Activated CD4-positive, alpha-beta memory T cell treated with anti-CD3 and anti-CD28 coated beads, Interleukin-2, amount 10 ng/mL, durations not matched to agents 7 days and 5 days (primary cell): ENCODE results near the gene AGR2. TPM values are rescaled to one million over a fixed set of nuclear protein-coding genes. Genes with fewer than 3 reads are reported as not detected.

Experiments
- CTCF ChIA-PET: fragments of 350-600 bp; sonication (Branson Sonifier 250); formaldehyde crosslinking; loops from one replicate; lab custom pipeline; 2021; ENCODE audit warnings: antibody characterized with exemption, inconsistent platforms; lab: Charles Lee
- POLR2A ChIA-PET: fragments of 350-600 bp; sonication (Branson Sonifier 250); formaldehyde crosslinking; loops from one replicate; lab custom pipeline; 2021; ENCODE audit warnings: antibody characterized with exemption; lab: Charles Lee
- DNase-seq: peaks from one replicate; pipeline ENCODE4 v3.0.0-alpha.2; 2020
- H3K27ac Mint-ChIP-seq: one replicate; pipeline ENCODE4 v1.8.0; 2021; ENCODE audit warnings: mild to moderate bottlenecking, mixed read lengths
- H3K27me3 Mint-ChIP-seq: one replicate; pipeline ENCODE4 v1.8.0; 2021; ENCODE audit warnings: mixed read lengths
- H3K36me3 Mint-ChIP-seq: one replicate; pipeline ENCODE4 v1.8.0; 2021; ENCODE audit warnings: low read depth, mixed read lengths
- H3K4me1 Mint-ChIP-seq: one replicate; pipeline ENCODE4 v1.8.0; 2021; ENCODE audit warnings: mixed read lengths
- H3K4me3 Mint-ChIP-seq: one replicate; pipeline ENCODE4 v1.8.0; 2021; ENCODE audit warnings: mild to moderate bottlenecking, mixed read lengths
- H3K9me3 Mint-ChIP-seq: one replicate; pipeline ENCODE4 v1.8.0; 2021; ENCODE audit warnings: mixed read lengths
- total RNA-seq, 2 experiments: library from RNA; stranded (reverse); gene quantifications; one replicate each; pipeline ENCODE4 v1.2.3, GENCODE V29; 2021

AGR2 gene
- total RNA-seq, 2 experiments from 2014 or later, result not detected

- H3K27ac Mint-ChIP-seq, result no peak overlapping the region
- H3K4me1 Mint-ChIP-seq, result no peaks in the 10 kb centered on the region
- ChIA-PET CTCF (interaction anchor here (1.6 kb wide), 1 partner anchor 33 kb away, joined by 3 read pairs; no protein-coding TSS in a partner anchor), POLR2A (no interaction called here)
- no peaks in the 10 kb centered on the region for H3K36me3 Mint-ChIP-seq
- H3K9me3 Mint-ChIP-seq, result no peaks in the 10 kb centered on the region
- DNase-seq, result no peak
- peaks cover 30% of the 10 kb centered on the region for H3K27me3 Mint-ChIP-seq
- H3K4me3 Mint-ChIP-seq, result no peak overlapping the region
Observed at GRCh38 chr7:16805441-16805840, 642 bp upstream of the AGR2 start.

GRCh38 chr7:16803881-16804673 lies 722 bp downstream of the AGR2 start:
- Mint-ChIP-seq H3K4me1 (no peaks in the 10 kb centered on the region), H3K9me3 (no peaks in the 10 kb centered on the region), H3K36me3 (no peaks in the 10 kb centered on the region), H3K4me3 (no peak overlapping the region), H3K27me3 (peaks cover 25% of the 10 kb centered on the region), H3K27ac (no peak overlapping the region)
- CTCF ChIA-PET, result interaction anchor here (1.6 kb wide), 1 partner anchor 34 kb away, joined by 3 read pairs; no protein-coding TSS in a partner anchor
- DNase-seq, result no peak
- POLR2A ChIA-PET, result no interaction called here

DNA sequence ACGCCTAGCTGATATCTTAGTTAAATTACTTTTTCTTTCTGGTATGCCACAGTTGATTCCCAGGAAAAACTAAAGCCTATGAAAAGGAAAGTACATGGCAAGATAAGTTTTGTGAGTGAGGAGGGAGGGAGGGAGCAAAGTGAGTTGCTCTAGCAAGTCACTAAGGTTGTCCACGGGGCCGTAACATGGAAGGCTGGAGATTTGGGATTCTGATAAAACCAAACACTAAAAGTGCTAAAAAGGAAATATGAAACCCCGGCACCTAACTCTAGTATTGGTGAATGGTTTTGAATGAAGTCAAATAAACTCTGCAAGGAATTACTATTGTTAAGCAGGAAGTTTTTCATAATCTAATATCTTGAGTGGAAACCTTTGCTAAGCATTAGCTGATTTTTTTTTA lies 1.7 kb downstream of the AGR2 start:
- Mint-ChIP-seq H3K27ac (no peak overlapping the region), H3K27me3 (peaks cover 24% of the 10 kb centered on the region), H3K9me3 (no peaks in the 10 kb centered on the region), H3K4me3 (no peak overlapping the region), H3K4me1 (no peaks in the 10 kb centered on the region), H3K36me3 (no peaks in the 10 kb centered on the region)
- POLR2A ChIA-PET, result no interaction called here
- DNase-seq, result no peak
- CTCF ChIA-PET, result interaction anchor here (1.0 kb wide), 2 partner anchors 89 to 117 kb away, joined by 3 to 4 read pairs; no protein-coding TSS in a partner anchor

DNA sequence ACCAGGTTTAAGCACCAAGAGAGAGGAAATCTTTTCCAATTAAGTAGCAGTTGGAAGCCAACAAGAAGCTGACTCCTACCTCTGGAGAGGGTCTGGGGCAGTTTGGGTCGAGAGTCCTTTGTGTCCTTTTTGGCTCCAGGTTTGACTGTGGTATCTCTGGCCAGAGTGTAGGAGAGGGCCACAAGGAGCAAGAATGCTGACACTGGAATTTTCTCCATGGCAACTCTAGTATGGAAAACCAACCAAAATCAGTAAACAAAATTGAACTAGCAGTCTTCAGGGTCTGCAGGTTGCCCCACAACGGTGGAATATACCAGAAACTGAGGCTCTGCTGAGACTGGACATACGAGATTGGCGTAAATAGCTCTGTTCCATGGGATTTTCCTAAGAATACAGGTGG lies 3.2 kb downstream of the AGR2 start:
- ChIA-PET POLR2A (no interaction called here), CTCF (interaction anchor here (0.7 to 2.2 kb wide), 10 partner anchors 9 to 601 kb away, joined by 3 to 22 read pairs (median 4); partner anchors contain the start of gene TSPAN13)
- H3K27me3 Mint-ChIP-seq, result peaks cover 14% of the 10 kb centered on the region
- H3K4me1 Mint-ChIP-seq, result no peaks in the 10 kb centered on the region
- H3K9me3 Mint-ChIP-seq, result no peaks in the 10 kb centered on the region
- H3K4me3 Mint-ChIP-seq, result no peak overlapping the region
- DNase-seq, result no peak
- no peak overlapping the region for H3K27ac Mint-ChIP-seq
- no peaks in the 10 kb centered on the region for H3K36me3 Mint-ChIP-seq

- Mint-ChIP-seq H3K36me3 (no peaks in the 10 kb centered on the region), H3K9me3 (no peaks in the 10 kb centered on the region), H3K27ac (no peak overlapping the region), H3K4me3 (no peak overlapping the region), H3K4me1 (no peaks in the 10 kb centered on the region), H3K27me3 (peaks cover 15% of the 10 kb centered on the region)
- ChIA-PET POLR2A (no interaction called here), CTCF (interaction anchor here (0.7 to 2.2 kb wide), 11 partner anchors 9 to 602 kb away, joined by 3 to 22 read pairs (median 3); partner anchors contain the start of gene TSPAN13)
- DNase-seq, result no peak
Observed at GRCh38 chr7:16801111-16801542, 3.7 kb downstream of the AGR2 start.

DNA sequence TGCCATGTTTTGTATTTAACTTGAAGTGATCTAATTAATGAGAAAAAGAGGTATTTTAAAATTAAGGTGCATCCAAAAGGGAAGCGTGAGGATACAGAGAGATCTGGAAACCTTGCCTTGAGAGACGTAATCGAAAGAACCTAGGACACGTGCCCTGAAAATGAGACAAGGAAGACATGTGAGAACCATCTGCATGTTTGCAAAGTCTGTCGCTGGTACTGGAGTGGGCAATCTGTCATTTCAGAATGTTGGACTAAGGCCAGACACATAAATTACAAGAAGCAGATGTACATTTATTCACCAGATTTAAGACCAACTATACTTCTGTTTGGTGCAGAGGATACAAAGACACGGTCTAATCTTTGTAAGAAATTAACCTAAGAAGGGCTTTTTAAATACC lies 9.2 kb downstream of the AGR2 start:
- H3K36me3 Mint-ChIP-seq, result no peaks in the 10 kb centered on the region
- peaks cover 5% of the 10 kb centered on the region for H3K4me1 Mint-ChIP-seq
- H3K27ac Mint-ChIP-seq, result no peak overlapping the region
- H3K9me3 Mint-ChIP-seq, result no peaks in the 10 kb centered on the region
- H3K4me3 Mint-ChIP-seq, result no peak overlapping the region
- DNase-seq, result no peak
- peaks cover 11% of the 10 kb centered on the region for H3K27me3 Mint-ChIP-seq
- CTCF ChIA-PET, result no interaction called here
- POLR2A ChIA-PET, result no interaction called here

- CTCF ChIA-PET, result no interaction called here
- Mint-ChIP-seq H3K4me3 (no peak overlapping the region), H3K27ac (no peak overlapping the region), H3K9me3 (no peaks in the 10 kb centered on the region), H3K4me1 (peaks cover 5% of the 10 kb centered on the region), H3K36me3 (no peaks in the 10 kb centered on the region), H3K27me3 (peaks cover 11% of the 10 kb centered on the region)
- DNase-seq, result no peak
- POLR2A ChIA-PET, result no interaction called here
Observed at GRCh38 chr7:16794986-16795385, 9.8 kb downstream of the AGR2 start.

- no peak overlapping the region for H3K4me3 Mint-ChIP-seq
- ChIA-PET CTCF (interaction anchor here (0.8 kb wide), 1 partner anchor 9 kb away, joined by 3 read pairs; no protein-coding TSS in a partner anchor), POLR2A (no interaction called here)
- no peak for DNase-seq
- peaks cover 5% of the 10 kb centered on the region for H3K4me1 Mint-ChIP-seq
- no peaks in the 10 kb centered on the region for H3K36me3 Mint-ChIP-seq
- H3K9me3 Mint-ChIP-seq, result no peaks in the 10 kb centered on the region
- peaks cover 11% of the 10 kb centered on the region for H3K27me3 Mint-ChIP-seq
- H3K27ac Mint-ChIP-seq, result no peak overlapping the region
Observed at GRCh38 chr7:16791905-16792698, 12.7 kb downstream of the AGR2 start.

DNA sequence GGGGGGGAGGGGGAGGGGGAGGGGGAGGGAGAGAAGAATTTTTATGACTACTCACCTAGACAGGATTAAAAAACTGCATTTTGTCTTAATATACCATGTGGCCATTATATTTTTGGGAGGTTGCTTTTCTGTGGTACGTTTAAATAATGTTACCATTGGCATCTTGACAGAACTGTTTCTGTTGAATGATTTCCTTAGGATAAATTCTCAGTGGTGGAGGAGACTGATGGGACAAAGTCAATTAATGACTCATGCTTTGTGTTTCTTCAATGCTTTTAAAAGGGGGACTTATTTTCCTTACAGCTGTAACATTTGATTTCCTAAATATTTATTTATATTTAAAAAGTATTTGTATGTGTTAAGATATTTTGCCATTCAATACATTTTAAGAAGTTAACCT lies 13.7 kb downstream of the AGR2 start:
- Mint-ChIP-seq H3K9me3 (no peaks in the 10 kb centered on the region), H3K27ac (no peak overlapping the region), H3K36me3 (no peaks in the 10 kb centered on the region), H3K27me3 (peaks cover 6% of the 10 kb centered on the region), H3K4me3 (no peak overlapping the region), H3K4me1 (peaks cover 5% of the 10 kb centered on the region)
- POLR2A ChIA-PET, result no interaction called here
- DNase-seq, result no peak
- CTCF ChIA-PET, result no interaction called here

DNA sequence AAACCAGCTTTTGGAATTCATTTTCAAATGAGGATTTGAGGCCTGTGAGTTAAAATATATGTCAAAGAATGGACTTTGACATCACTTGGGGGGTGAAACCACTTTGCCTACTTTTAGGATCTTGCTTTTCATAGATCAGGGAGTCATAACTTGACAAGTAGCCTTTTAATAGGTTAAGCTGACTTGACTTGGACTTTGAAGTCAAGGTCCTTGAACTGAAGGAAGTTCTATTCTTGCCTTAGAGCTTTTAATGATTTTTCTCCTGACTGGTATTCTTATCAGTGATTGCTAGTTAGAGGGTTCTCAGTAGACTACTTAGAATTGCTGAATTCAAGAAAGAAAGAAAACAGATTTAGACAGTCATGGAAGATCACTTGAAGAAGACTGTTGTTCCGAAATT lies 17.7 kb downstream of the AGR2 start:
- H3K36me3 Mint-ChIP-seq, result no peaks in the 10 kb centered on the region
- no peak for DNase-seq
- peaks cover 2% of the 10 kb centered on the region for H3K4me1 Mint-ChIP-seq
- no peak overlapping the region for H3K27ac Mint-ChIP-seq
- no peaks in the 10 kb centered on the region for H3K9me3 Mint-ChIP-seq
- H3K4me3 Mint-ChIP-seq, result no peak overlapping the region
- ChIA-PET CTCF (no interaction called here), POLR2A (no interaction called here)
- H3K27me3 Mint-ChIP-seq, result peaks cover 6% of the 10 kb centered on the region

- CTCF ChIA-PET, result no interaction called here
- Mint-ChIP-seq H3K27ac (no peak overlapping the region), H3K9me3 (no peaks in the 10 kb centered on the region), H3K36me3 (no peaks in the 10 kb centered on the region), H3K4me3 (no peak overlapping the region), H3K4me1 (no peaks in the 10 kb centered on the region), H3K27me3 (peaks cover 6% of the 10 kb centered on the region)
- DNase-seq, result no peak
- POLR2A ChIA-PET, result no interaction called here
Observed at GRCh38 chr7:16786257-16786656, 18.5 kb downstream of the AGR2 start.

GRCh38 chr7:16785846-16786245 lies 19.0 kb downstream of the AGR2 start:
- no peaks in the 10 kb centered on the region for H3K4me1 Mint-ChIP-seq
- no peak for DNase-seq
- CTCF ChIA-PET, result no interaction called here

DNA sequence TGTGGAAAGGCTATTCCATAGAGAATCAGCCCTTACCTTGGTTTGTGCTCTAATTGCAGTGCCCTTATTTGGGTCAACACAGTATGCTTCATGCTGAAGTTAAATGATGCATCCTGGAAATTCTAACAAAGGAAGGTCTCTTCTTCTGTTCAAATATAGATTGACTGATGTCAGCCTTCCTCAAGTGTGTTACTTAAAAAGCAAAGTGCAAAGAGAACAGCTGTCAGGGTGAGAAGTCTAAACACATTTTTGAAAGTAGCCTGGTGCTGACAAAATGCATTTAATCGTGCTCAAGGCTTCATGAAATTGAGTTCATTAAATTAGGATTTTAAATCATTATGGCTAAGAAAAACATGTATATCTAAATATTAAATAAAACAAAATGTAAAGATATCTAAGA lies 19.5 kb downstream of the AGR2 start:
- H3K36me3 Mint-ChIP-seq, result no peaks in the 10 kb centered on the region
- CTCF ChIA-PET, result no interaction called here
- peaks cover 6% of the 10 kb centered on the region for H3K27me3 Mint-ChIP-seq
- H3K4me3 Mint-ChIP-seq, result no peak overlapping the region
- no peak overlapping the region for H3K27ac Mint-ChIP-seq
- POLR2A ChIA-PET, result no interaction called here
- H3K9me3 Mint-ChIP-seq, result no peaks in the 10 kb centered on the region
- no peaks in the 10 kb centered on the region for H3K4me1 Mint-ChIP-seq
- DNase-seq, result no peak

More at GRCh38 chr7:16785846-16786245, 19.0 kb downstream of the AGR2 start:
- POLR2A ChIA-PET, result no interaction called here
- no peak overlapping the region for H3K27ac Mint-ChIP-seq
- H3K36me3 Mint-ChIP-seq, result no peaks in the 10 kb centered on the region
- peaks cover 6% of the 10 kb centered on the region for H3K27me3 Mint-ChIP-seq
- no peak overlapping the region for H3K4me3 Mint-ChIP-seq
- no peaks in the 10 kb centered on the region for H3K9me3 Mint-ChIP-seq
